Spleen (tissue), 7 donors: ENCODE results near the gene MARS1.

ENCODE experiments used
- CTCF ChIP-seq, 11 experiments: fragments of 200-600 bp in 7 of 11; fragments of 450-650 bp in 4 of 11; sonication (generic) in 4 of 11; IDR thresholded peaks in 8 of 11; conservative IDR thresholded peaks in 3 of 11; 1 replicate in 7 of 11; 2 replicates in 4 of 11; pipeline versions ENCODE4 v1.4.0 to v1.8.0; 2016 to 2021; ENCODE audit warnings: antibody characterized with exemption in 11 of 11, inconsistent platforms in 4 of 11, mild to moderate bottlenecking in 1 of 11
- POLR2A ChIP-seq, 3 donors: fragments of 450-650 bp; IDR thresholded peaks; one replicate each; pipeline ENCODE4 v1.5.1; 2017; ENCODE audit warnings: antibody characterized with exemption in 3 of 3, mild to moderate bottlenecking in 1 of 3
- donor health status: DM: no; HTN: no; CAD: no; lungs with moderate emphysema.
- donor health status: DM: no; HTN: no; CAD: no.
- donor health status: DM: no; HTN: no; CAD: no.

DNA sequence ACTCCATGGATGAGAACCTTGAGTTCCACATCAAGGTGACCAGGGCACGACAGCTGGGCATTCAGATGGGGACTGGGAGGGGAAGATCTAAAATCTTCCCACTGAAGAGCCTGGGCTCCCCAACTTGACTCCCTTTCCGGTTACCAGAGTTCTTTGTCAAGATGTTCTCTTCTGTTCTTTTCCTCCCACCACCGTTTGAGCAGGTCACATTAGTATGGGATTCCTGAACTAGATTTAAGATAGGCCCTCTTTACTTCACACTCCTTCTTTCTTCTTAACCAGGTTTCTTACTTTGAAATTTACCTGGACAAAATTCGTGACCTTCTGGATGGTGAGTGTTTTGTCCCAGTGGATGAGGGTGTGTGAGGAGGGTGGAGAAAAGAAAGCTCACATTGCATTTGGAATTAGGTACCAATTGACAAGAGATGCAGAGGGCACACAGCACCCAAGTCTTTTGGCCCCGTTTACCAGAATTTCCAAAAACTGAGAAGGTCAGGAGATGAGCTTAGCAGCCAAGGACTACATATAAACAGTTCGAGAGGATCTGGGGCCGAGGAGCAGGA, 76.4 kb downstream of the MARS1 start:
- TF ChIP-seq CTCF (IDR thresholded peaks at IDR 0.05 in 8 of 11, conservative IDR thresholded peaks at IDR 0.05 in 3 of 11): no peak
- TF ChIP-seq POLR2A (IDR thresholded peaks at IDR 0.05): no peak
